Measurements from ENCODE around the gene RBM19.

RBM19 gene

DNA sequence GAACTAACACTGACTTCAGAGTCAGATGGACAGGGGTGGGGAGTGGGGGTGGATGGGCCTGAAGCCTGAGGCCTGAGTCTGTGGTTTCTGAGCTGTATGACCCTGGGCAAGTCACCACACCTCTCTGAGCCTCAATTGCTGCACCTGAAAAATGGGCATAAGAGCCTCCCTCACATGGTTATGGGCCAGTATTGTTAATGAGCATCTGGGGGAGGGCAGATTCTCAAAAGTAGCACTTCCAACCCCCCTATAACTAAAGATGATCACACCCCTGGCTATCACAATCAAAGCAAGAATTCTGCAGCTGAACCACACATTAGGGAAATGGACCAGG is 168.6 kb downstream of the RBM19 start:
- H3K4me3 ChIP-seq (replicated peaks in 1 of 2; ENCODE audit: low read depth in 2 of 2, low read length in 2 of 2): no peak overlapping the region
- TF ChIP-seq, protein P1, sequence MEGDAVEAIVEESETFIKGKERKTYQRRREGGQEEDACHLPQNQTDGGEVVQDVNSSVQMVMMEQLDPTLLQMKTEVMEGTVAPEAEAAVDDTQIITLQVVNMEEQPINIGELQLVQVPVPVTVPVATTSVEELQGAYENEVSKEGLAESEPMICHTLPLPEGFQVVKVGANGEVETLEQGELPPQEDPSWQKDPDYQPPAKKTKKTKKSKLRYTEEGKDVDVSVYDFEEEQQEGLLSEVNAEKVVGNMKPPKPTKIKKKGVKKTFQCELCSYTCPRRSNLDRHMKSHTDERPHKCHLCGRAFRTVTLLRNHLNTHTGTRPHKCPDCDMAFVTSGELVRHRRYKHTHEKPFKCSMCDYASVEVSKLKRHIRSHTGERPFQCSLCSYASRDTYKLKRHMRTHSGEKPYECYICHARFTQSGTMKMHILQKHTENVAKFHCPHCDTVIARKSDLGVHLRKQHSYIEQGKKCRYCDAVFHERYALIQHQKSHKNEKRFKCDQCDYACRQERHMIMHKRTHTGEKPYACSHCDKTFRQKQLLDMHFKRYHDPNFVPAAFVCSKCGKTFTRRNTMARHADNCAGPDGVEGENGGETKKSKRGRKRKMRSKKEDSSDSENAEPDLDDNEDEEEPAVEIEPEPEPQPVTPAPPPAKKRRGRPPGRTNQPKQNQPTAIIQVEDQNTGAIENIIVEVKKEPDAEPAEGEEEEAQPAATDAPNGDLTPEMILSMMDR (IDR thresholded peaks at IDR 0.05; ENCODE audit: low read depth, low read length): no peak
- DNase-seq (ENCODE audit: low read depth in 2 of 2): no peak

DNA sequence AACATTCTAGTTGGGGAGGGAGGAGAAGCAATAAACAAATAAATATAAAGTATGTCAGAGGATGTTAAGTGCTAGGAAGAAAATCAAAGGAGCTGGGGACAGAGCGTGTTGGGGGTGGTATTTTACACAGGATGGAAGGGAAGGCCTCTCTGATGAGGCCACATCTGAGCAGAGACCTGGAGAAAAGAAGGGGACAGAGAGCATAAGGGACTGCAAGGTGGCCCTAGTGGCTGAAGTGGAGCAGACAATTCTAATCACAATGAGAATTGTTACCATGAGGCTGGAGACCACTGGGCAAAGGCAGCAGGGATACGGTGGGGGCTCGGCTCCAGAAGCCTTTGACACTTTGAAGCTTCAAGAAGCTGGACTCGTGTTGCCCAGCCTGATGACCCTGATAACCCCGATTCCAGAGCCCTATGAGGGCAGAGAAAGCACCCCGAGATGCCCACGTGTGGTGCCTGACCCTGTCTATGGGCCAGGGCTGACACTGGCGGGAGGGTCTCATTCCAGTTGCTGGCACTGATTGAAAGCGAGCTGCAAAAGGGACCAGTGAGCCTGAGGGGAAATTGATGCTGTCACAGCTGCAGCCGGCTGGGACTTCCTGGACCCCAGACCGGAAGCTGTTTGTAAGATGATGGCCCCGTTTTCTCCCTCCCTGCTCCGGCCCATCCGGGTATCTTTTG is 169.1 kb downstream of the RBM19 start:
- no peak overlapping the region for H3K4me3 ChIP-seq (replicated peaks in 1 of 2; ENCODE audit: low read depth in 2 of 2, low read length in 2 of 2)

DNA sequence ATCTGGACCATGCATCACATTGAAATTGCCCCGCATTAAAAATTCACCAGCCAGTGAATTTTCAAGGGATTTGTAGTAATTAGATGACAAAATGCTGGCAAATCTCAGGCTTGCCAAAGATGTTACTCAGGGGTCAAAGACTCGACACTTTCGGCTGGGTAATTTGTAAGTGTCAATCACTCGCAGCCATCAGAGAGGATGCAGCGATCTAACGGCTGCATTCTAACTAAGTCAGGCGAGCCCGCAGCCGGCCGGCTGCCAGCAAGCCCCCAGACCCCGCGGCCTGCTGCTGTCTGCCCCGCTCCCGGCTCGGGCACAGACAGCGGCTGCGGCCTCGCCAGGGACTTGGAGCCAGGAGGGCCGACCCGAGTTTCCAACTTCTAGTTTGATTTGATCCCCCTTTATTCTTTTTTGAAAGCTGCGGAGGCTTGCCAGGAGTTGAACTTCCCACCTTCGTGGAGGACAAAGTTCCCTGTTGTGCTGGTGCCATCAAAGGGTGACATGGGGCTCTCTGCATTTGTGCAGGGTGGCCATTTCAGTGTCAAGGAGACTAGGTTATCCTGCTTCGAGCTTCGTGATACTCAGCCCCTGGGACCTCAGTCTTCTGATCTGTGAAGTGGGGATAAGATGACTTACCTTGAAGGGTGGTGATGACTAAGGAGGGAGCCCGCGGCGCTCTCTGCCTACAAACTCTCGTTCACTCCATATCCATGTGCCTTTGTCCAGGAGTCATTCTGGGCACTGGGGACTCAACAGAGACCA is 169.9 kb downstream of the RBM19 start:
- H3K4me3 ChIP-seq (replicated peaks in 1 of 2; ENCODE audit: low read depth in 2 of 2, low read length in 2 of 2): no peak overlapping the region
- TF ChIP-seq, protein P1 (IDR thresholded peaks at IDR 0.05; ENCODE audit: low read depth, low read length): no peak
- no peak for DNase-seq (ENCODE audit: low read depth in 2 of 2)

More for the DNA sequence above, 169.1 kb downstream of the RBM19 start:
- TF ChIP-seq, protein P1 (IDR thresholded peaks at IDR 0.05; ENCODE audit: low read depth, low read length): no peak
- DNase-seq (ENCODE audit: low read depth in 2 of 2): no peak

DNA sequence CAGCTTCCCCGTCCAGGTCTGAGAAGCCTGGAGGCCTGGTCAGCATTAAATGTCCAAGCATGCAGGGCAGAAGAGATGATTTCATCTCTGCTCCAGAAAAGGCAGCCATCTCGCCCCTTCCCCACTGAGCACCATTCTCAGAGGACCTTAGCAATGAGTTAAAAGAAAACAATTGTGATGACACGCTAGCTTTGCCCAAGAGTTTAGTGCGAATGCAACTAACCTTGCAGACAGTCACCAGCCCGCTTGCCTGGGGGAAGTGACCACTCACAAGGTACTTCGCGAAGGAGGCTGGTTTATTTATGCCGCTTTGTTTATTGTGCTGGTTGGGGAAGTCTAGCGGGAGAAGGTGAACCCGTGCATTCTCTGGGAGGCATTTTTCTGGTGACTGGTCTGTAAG is 170.7 kb downstream of the RBM19 start:
- no peak overlapping the region for H3K4me3 ChIP-seq (replicated peaks in 1 of 2; ENCODE audit: low read depth in 2 of 2, low read length in 2 of 2)
- DNase-seq (ENCODE audit: low read depth in 2 of 2): no peak
- TF ChIP-seq, protein P1 (IDR thresholded peaks at IDR 0.05; ENCODE audit: low read depth, low read length): no peak

DNA sequence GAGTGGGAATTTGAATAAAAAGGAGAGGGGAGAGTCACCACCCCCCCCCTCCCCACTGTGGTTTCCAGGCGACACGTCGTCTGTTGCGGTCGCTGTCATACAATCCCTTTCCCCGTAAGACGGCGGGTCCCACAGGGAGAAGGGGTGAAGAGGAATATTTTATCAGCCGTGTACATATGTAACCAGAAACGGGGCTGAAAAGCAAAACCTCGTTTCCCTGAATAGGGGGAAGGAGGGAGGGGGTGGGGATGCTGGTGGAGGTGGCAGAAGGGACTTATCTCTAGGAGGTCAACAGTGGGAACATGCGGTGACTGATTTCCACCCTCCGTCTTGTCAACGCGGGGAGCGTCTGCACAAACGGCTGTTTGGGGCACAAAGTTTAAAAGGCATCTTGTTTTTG is 171.4 kb downstream of the RBM19 start:
- TF ChIP-seq, protein P1 (IDR thresholded peaks at IDR 0.05; ENCODE audit: low read depth, low read length): no peak
- DNase-seq (ENCODE audit: low read depth in 2 of 2): no peak
- H3K4me3 ChIP-seq (replicated peaks in 1 of 2; ENCODE audit: low read depth in 2 of 2, low read length in 2 of 2): no peak overlapping the region

DNA sequence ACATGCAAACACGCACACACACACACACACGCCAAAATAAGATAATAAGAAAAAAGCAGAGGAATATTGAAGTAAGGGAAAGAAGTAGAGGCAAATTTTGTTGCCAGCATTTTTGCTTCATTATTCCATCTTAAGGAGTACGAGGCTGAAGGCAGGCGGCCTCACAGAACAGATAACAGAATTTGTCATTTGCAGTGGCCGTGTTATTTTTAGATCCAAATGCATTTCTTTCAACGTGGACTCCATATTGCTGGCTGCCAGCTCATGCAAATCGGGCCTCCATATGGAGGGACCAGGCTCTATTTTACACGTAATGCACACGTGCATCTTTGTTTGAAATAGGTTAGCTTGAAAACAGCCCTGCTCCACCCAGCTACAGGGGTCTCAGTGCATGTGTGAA is 172.9 kb downstream of the RBM19 start:
- TF ChIP-seq, protein P1 (IDR thresholded peaks at IDR 0.05; ENCODE audit: low read depth, low read length): no peak
- no peak for DNase-seq (ENCODE audit: low read depth in 2 of 2)
- no peak overlapping the region for H3K4me3 ChIP-seq (replicated peaks in 1 of 2; ENCODE audit: low read depth in 2 of 2, low read length in 2 of 2)
